ENCODE measurements around the gene ACSS3. TPM values are rescaled to one million over a fixed set of nuclear protein-coding genes. Genes with fewer than 3 reads are reported as not detected.

The ACSS3 gene
- total and polyA plus RNA-seq, 2 of the 8 experiments (the other 6 are each of a cell fraction or from before 2014, with no cell fraction given), result 14.4 to 24.0 TPM

- TF ChIP-seq, protein P1, sequence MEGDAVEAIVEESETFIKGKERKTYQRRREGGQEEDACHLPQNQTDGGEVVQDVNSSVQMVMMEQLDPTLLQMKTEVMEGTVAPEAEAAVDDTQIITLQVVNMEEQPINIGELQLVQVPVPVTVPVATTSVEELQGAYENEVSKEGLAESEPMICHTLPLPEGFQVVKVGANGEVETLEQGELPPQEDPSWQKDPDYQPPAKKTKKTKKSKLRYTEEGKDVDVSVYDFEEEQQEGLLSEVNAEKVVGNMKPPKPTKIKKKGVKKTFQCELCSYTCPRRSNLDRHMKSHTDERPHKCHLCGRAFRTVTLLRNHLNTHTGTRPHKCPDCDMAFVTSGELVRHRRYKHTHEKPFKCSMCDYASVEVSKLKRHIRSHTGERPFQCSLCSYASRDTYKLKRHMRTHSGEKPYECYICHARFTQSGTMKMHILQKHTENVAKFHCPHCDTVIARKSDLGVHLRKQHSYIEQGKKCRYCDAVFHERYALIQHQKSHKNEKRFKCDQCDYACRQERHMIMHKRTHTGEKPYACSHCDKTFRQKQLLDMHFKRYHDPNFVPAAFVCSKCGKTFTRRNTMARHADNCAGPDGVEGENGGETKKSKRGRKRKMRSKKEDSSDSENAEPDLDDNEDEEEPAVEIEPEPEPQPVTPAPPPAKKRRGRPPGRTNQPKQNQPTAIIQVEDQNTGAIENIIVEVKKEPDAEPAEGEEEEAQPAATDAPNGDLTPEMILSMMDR (IDR thresholded peaks at IDR 0.05; ENCODE audit: control extremely low read depth in 1 of 3, insufficient read depth in 1 of 3, low read depth in 1 of 3, low read length in 3 of 3), result no peak
- TF ChIP-seq KDM1A (IDR thresholded peaks at IDR 0.05; ENCODE audit: borderline replicate concordance, low read length), result no peak
- no peak for TF ChIP-seq YY1 (IDR thresholded peaks at IDR 0.05; ENCODE audit: low read depth, low read length)
- TF ChIP-seq TAF7 (optimal IDR thresholded peaks at IDR 0.05; ENCODE audit: borderline replicate concordance, low read depth, low read length), result no peak
Observed at GRCh38 chr12:81270385-81270784, 192.5 kb downstream of the ACSS3 start (continued).

Data from H1 (cell line).